Measurements from ENCODE around the gene LHCGR.
"Not testable (repeated sequence)": the region's sequence is repeated elsewhere in the genome, so short reads cannot be mapped to it uniquely, and the experiment has no call there.

The LHCGR gene

GRCh38 chr2:48711343-48711742 is 44.2 kb downstream of the LHCGR start:
- DNase-seq (ENCODE audit: low read depth in 4 of 4, low spot score in 1 of 4), result no peak

- DNase-seq (ENCODE audit: low read depth in 4 of 4, low spot score in 1 of 4), result no peak
Measured at GRCh38 chr2:48709096-48710034, 46.2 kb downstream of the LHCGR start.

GRCh38 chr2:48707466-48707865 is 48.1 kb downstream of the LHCGR start:
- DNase-seq (ENCODE audit: low read depth in 4 of 4, low spot score in 1 of 4), result no peak

- DNase-seq (ENCODE audit: low read depth in 4 of 4, low spot score in 1 of 4), result not testable (repeated sequence)
Measured at GRCh38 chr2:48703621-48704020, 51.9 kb downstream of the LHCGR start.

GRCh38 chr2:48699348-48699930 is 56.1 kb downstream of the LHCGR start:
- DNase-seq (ENCODE audit: low read depth in 4 of 4, low spot score in 1 of 4), result no peak

GRCh38 chr2:48696881-48697280 is 58.6 kb downstream of the LHCGR start:
- DNase-seq (ENCODE audit: low read depth in 4 of 4, low spot score in 1 of 4), result no peak

GRCh38 chr2:48695991-48696390 is 59.5 kb downstream of the LHCGR start:
- DNase-seq (ENCODE audit: low read depth in 4 of 4, low spot score in 1 of 4), result no peak

- DNase-seq (ENCODE audit: low read depth in 4 of 4, low spot score in 1 of 4), result no peak
Measured at GRCh38 chr2:48694149-48694548, 61.4 kb downstream of the LHCGR start.

GRCh38 chr2:48693645-48694044 is 61.9 kb downstream of the LHCGR start:
- DNase-seq (ENCODE audit: low read depth in 4 of 4, low spot score in 1 of 4), result no peak

GRCh38 chr2:48693066-48693465 is 62.5 kb downstream of the LHCGR start:
- DNase-seq (ENCODE audit: low read depth in 4 of 4, low spot score in 1 of 4), result no peak

GRCh38 chr2:48691935-48692691 is 63.4 kb downstream of the LHCGR start:
- no peak for DNase-seq (ENCODE audit: low read depth in 4 of 4, low spot score in 1 of 4)

GRCh38 chr2:48685126-48685525 is 70.4 kb downstream of the LHCGR start:
- no peak for DNase-seq (ENCODE audit: low read depth in 4 of 4, low spot score in 1 of 4)

- no peak for DNase-seq (ENCODE audit: low read depth in 4 of 4, low spot score in 1 of 4)
Measured at GRCh38 chr2:48677450-48677849, 78.1 kb downstream of the LHCGR start.

- no peak for DNase-seq (ENCODE audit: low read depth in 4 of 4, low spot score in 1 of 4)
Measured at GRCh38 chr2:48674933-48675332, 80.6 kb downstream of the LHCGR start.

GRCh38 chr2:48673581-48673980 is 81.9 kb downstream of the LHCGR start:
- no peak for DNase-seq (ENCODE audit: low read depth in 4 of 4, low spot score in 1 of 4)

- no peak for DNase-seq (ENCODE audit: low read depth in 4 of 4, low spot score in 1 of 4)
Measured at GRCh38 chr2:48668992-48669391, 86.5 kb downstream of the LHCGR start.

- no peak for DNase-seq (ENCODE audit: low read depth in 4 of 4, low spot score in 1 of 4)
Measured at GRCh38 chr2:48651158-48651790, 104.2 kb downstream of the LHCGR start.

GRCh38 chr2:48638261-48638660 is 117.3 kb downstream of the LHCGR start:
- no peak for DNase-seq (ENCODE audit: low read depth in 4 of 4, low spot score in 1 of 4)
